ENCODE measurements around the gene DDX54. TPM values are rescaled to one million over a fixed set of nuclear protein-coding genes. Genes with fewer than 3 reads are reported as not detected.

Gene DDX54
- total and polyA plus RNA-seq, 2 of the 8 experiments (the other 6 are each of a cell fraction or from before 2014, with no cell fraction given) = 64.9 to 113 TPM

DNA sequence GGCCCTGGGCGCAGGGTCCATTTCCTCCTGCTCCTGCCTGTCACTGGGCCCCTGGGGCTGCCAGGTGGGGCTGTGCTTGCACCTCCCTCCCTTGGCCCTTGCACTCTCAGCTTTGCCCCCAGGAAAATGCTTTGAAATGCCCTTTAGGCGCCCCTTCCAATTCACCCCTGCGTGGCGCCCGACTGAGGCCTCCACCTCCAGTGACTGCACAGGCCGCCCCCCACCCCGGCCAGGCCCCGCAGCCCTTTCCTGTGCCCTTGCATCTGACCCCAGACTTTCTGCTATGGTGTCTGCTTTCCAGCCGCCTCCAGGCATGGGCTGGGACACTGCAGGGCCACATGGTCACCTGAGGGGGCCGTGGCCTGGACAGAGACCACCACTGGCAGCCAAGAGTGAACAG lies 17.4 kb downstream of the DDX54 start (continued):
- TF ChIP-seq, protein P1, sequence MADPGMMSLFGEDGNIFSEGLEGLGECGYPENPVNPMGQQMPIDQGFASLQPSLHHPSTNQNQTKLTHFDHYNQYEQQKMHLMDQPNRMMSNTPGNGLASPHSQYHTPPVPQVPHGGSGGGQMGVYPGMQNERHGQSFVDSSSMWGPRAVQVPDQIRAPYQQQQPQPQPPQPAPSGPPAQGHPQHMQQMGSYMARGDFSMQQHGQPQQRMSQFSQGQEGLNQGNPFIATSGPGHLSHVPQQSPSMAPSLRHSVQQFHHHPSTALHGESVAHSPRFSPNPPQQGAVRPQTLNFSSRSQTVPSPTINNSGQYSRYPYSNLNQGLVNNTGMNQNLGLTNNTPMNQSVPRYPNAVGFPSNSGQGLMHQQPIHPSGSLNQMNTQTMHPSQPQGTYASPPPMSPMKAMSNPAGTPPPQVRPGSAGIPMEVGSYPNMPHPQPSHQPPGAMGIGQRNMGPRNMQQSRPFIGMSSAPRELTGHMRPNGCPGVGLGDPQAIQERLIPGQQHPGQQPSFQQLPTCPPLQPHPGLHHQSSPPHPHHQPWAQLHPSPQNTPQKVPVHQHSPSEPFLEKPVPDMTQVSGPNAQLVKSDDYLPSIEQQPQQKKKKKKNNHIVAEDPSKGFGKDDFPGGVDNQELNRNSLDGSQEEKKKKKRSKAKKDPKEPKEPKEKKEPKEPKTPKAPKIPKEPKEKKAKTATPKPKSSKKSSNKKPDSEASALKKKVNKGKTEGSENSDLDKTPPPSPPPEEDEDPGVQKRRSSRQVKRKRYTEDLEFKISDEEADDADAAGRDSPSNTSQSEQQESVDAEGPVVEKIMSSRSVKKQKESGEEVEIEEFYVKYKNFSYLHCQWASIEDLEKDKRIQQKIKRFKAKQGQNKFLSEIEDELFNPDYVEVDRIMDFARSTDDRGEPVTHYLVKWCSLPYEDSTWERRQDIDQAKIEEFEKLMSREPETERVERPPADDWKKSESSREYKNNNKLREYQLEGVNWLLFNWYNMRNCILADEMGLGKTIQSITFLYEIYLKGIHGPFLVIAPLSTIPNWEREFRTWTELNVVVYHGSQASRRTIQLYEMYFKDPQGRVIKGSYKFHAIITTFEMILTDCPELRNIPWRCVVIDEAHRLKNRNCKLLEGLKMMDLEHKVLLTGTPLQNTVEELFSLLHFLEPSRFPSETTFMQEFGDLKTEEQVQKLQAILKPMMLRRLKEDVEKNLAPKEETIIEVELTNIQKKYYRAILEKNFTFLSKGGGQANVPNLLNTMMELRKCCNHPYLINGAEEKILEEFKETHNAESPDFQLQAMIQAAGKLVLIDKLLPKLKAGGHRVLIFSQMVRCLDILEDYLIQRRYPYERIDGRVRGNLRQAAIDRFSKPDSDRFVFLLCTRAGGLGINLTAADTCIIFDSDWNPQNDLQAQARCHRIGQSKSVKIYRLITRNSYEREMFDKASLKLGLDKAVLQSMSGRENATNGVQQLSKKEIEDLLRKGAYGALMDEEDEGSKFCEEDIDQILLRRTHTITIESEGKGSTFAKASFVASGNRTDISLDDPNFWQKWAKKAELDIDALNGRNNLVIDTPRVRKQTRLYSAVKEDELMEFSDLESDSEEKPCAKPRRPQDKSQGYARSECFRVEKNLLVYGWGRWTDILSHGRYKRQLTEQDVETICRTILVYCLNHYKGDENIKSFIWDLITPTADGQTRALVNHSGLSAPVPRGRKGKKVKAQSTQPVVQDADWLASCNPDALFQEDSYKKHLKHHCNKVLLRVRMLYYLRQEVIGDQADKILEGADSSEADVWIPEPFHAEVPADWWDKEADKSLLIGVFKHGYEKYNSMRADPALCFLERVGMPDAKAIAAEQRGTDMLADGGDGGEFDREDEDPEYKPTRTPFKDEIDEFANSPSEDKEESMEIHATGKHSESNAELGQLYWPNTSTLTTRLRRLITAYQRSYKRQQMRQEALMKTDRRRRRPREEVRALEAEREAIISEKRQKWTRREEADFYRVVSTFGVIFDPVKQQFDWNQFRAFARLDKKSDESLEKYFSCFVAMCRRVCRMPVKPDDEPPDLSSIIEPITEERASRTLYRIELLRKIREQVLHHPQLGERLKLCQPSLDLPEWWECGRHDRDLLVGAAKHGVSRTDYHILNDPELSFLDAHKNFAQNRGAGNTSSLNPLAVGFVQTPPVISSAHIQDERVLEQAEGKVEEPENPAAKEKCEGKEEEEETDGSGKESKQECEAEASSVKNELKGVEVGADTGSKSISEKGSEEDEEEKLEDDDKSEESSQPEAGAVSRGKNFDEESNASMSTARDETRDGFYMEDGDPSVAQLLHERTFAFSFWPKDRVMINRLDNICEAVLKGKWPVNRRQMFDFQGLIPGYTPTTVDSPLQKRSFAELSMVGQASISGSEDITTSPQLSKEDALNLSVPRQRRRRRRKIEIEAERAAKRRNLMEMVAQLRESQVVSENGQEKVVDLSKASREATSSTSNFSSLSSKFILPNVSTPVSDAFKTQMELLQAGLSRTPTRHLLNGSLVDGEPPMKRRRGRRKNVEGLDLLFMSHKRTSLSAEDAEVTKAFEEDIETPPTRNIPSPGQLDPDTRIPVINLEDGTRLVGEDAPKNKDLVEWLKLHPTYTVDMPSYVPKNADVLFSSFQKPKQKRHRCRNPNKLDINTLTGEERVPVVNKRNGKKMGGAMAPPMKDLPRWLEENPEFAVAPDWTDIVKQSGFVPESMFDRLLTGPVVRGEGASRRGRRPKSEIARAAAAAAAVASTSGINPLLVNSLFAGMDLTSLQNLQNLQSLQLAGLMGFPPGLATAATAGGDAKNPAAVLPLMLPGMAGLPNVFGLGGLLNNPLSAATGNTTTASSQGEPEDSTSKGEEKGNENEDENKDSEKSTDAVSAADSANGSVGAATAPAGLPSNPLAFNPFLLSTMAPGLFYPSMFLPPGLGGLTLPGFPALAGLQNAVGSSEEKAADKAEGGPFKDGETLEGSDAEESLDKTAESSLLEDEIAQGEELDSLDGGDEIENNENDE (IDR thresholded peaks at IDR 0.05; ENCODE audit: insufficient replicate concordance, low read length) = no peak
- TF ChIP-seq, protein P2, sequence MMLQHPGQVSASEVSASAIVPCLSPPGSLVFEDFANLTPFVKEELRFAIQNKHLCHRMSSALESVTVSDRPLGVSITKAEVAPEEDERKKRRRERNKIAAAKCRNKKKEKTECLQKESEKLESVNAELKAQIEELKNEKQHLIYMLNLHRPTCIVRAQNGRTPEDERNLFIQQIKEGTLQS (IDR thresholded peaks at IDR 0.05; ENCODE audit: insufficient read depth, low read depth, low read length) = no peak
- TF ChIP-seq SP2 (IDR thresholded peaks at IDR 0.05; ENCODE audit: low read length) = no peak
- no peak for TF ChIP-seq CREB1 (IDR thresholded peaks at IDR 0.05)
- no peak for TF ChIP-seq POU5F1 (IDR thresholded peaks at IDR 0.05; ENCODE audit: low read depth, low read length)
- TF ChIP-seq ZNF274 (IDR thresholded peaks at IDR 0.05; ENCODE audit: borderline replicate concordance, extremely low read depth, low read length) = no peak
- TF ChIP-seq SAP30 (IDR thresholded peaks at IDR 0.05; ENCODE audit: insufficient read depth, insufficient replicate concordance, low read length) = no peak
